ENCODE measurements around the gene ADAMTS17. TPM values are rescaled to one million over a fixed set of nuclear protein-coding genes. Genes with fewer than 3 reads are reported as not detected.

The ADAMTS17 gene
- total RNA-seq, 4 donors from 2014 or later = 6.0 to 17.6 (median 8.2) TPM

DNA sequence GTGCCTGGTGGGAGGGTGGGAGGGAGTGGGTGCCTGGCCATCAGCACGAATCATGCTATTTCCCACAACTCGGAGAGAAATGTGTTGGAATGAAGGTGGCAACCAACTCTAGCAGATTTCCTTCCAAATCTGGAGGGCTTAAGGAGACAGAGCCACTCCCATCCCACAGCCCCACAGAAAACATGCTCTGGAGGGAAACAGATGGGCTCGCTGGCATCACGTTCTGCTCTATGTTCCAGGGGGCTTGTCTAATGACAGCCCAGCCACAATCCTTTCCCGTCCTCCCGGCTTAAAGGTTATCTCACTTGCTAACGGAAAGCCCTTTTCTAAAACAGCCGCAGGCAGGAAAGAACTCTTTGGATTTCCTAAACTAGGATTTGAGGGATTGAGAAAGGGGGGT, 65.3 kb downstream of the ADAMTS17 start:
- peaks cover 11% of the 10 kb centered on the region in 2 donors for H3K9me3 ChIP-seq
- no peak for DNase-seq
- intact Hi-C loops (cut with DNase I; ENCODE audit: low total_unique reads) = no loop called here
- TF ChIP-seq EP300 (IDR thresholded peaks at IDR 0.05; ENCODE audit: low read depth) (no peak), POLR2AphosphoS5 (IDR thresholded peaks at IDR 0.05) (no peak), POLR2A (IDR thresholded peaks at IDR 0.05) (no peak)
- TF ChIP-seq, protein P1, sequence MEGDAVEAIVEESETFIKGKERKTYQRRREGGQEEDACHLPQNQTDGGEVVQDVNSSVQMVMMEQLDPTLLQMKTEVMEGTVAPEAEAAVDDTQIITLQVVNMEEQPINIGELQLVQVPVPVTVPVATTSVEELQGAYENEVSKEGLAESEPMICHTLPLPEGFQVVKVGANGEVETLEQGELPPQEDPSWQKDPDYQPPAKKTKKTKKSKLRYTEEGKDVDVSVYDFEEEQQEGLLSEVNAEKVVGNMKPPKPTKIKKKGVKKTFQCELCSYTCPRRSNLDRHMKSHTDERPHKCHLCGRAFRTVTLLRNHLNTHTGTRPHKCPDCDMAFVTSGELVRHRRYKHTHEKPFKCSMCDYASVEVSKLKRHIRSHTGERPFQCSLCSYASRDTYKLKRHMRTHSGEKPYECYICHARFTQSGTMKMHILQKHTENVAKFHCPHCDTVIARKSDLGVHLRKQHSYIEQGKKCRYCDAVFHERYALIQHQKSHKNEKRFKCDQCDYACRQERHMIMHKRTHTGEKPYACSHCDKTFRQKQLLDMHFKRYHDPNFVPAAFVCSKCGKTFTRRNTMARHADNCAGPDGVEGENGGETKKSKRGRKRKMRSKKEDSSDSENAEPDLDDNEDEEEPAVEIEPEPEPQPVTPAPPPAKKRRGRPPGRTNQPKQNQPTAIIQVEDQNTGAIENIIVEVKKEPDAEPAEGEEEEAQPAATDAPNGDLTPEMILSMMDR (IDR thresholded peaks at IDR 0.05) = no peak
- 46 to 73% methylated on average over 4 to 8 of the region's 8 CpGs for WGBS, 2 donors (ENCODE audit: low coverage in 1 of 2)
- H3K27me3 ChIP-seq = no peaks in the 10 kb centered on the region
- no peak overlapping the region for H3K27ac ChIP-seq
- in situ Hi-C loops (cut with MboI; ENCODE audit: low pct_ligation_motif_present in 1 of 4, low pct_unique_long_range_greater_than_20kb in 1 of 4, low sequenced_read_pairs in 3 of 4) = no loop called here
- no peaks in the 10 kb centered on the region for H3K36me3 ChIP-seq
- no peaks in the 10 kb centered on the region for H3K4me1 ChIP-seq
- no peak overlapping the region for H3K4me3 ChIP-seq

DNA sequence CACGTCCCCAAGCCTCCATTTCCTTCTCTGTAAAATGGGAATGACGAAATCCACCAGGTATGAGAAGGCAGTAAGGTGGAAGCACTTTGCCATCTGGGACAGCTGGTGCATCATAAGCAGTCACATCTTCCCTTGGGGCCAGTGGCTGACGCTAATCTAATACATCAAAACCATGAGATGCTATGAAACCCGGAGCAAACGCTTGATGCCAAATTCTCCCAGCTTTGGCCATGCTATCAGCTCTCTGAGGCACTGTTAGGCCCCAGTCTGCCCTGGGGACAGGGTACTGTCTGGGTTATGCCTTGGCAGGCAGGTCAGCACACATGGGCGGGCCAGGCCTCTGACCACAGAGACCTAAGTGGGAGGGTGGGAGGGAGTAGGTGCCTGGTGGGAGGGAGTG, 66.1 kb downstream of the ADAMTS17 start:
- Histone ChIP-seq H3K36me3 (no peaks in the 10 kb centered on the region), H3K27me3 (no peaks in the 10 kb centered on the region), H3K4me1 (no peaks in the 10 kb centered on the region), H3K4me3 (no peak overlapping the region), H3K9me3 (peaks cover 11% of the 10 kb centered on the region in 2 donors), H3K27ac (no peak overlapping the region)
- TF ChIP-seq EP300 (IDR thresholded peaks at IDR 0.05; ENCODE audit: low read depth) (no peak), POLR2AphosphoS5 (IDR thresholded peaks at IDR 0.05) (no peak), POLR2A (IDR thresholded peaks at IDR 0.05) (no peak)
- TF ChIP-seq, protein P1 (IDR thresholded peaks at IDR 0.05) = no peak
- WGBS, 2 donors (ENCODE audit: low coverage in 1 of 2) = 94% methylated on average over 5 of the region's 6 CpGs; no CpG with 5 or more reads in 1 of the 2 donors
- intact Hi-C loops (cut with DNase I; ENCODE audit: low total_unique reads) = no loop called here
- no peak for DNase-seq
- in situ Hi-C loops (cut with MboI; ENCODE audit: low pct_ligation_motif_present in 1 of 4, low pct_unique_long_range_greater_than_20kb in 1 of 4, low sequenced_read_pairs in 3 of 4) = no loop called here

DNA sequence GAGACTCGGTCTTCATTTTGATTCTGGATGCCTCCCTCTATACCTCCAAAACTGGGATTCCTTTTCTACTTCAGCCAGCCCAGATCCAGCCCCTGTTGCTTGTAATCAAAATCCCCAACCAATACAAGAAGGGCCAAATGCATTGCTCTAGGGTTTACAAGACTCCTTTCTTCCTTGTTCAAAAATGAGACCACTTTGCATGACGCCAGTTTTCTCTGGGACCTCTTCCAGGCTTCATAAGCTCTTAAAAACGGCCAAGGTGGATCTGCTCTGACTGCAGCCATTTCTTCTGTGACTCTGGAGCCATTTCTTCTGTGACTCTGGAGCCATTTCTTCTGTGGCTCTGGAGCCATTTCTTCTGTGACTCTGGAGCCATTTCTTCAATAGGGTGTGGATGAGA, 71.9 kb downstream of the ADAMTS17 start:
- H3K27ac ChIP-seq = no peak overlapping the region
- no peak overlapping the region for H3K4me3 ChIP-seq
- TF ChIP-seq, protein P1 (IDR thresholded peaks at IDR 0.05) = no peak
- no peak for TF ChIP-seq POLR2A (IDR thresholded peaks at IDR 0.05)
- no peak for TF ChIP-seq EP300 (IDR thresholded peaks at IDR 0.05; ENCODE audit: low read depth)
- TF ChIP-seq POLR2AphosphoS5 (IDR thresholded peaks at IDR 0.05) = no peak
- intact Hi-C loops (cut with DNase I; ENCODE audit: low total_unique reads) (no loop called here), in situ Hi-C loops (cut with MboI; ENCODE audit: low pct_ligation_motif_present in 1 of 4, low pct_unique_long_range_greater_than_20kb in 1 of 4, low sequenced_read_pairs in 3 of 4) (no loop called here)
- no peaks in the 10 kb centered on the region for H3K4me1 ChIP-seq
- 83% methylated on average over 3 of the region's 3 CpGs; no CpG with 5 or more reads in 1 of the 2 donors for WGBS, 2 donors (ENCODE audit: low coverage in 1 of 2)
- H3K27me3 ChIP-seq = no peaks in the 10 kb centered on the region
- H3K36me3 ChIP-seq = no peaks in the 10 kb centered on the region
- DNase-seq = no peak
- H3K9me3 ChIP-seq = peaks cover 11% of the 10 kb centered on the region in 2 donors

DNA sequence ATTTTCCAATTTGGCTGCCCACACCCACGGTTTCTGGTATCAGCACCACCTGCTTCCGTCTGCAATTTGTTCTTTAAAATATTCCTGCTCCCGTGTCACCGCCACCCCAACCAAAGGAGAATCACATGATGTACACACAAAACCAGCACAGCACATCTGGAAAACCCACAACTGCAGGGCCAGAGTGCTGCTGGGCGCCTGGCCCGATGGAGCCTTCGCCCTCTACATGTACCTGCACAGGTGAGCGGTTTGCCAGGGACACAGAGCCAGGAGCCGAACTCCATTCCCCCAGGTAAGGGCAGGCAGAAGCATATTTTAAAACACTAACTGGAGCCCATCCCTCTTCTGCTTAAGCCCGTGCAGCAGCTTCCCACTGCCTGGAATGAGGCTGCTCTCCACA, 75.6 kb downstream of the ADAMTS17 start:
- H3K9me3 ChIP-seq = no peaks in the 10 kb centered on the region
- no peaks in the 10 kb centered on the region for H3K27me3 ChIP-seq
- TF ChIP-seq POLR2A (IDR thresholded peaks at IDR 0.05) (no peak), EP300 (IDR thresholded peaks at IDR 0.05; ENCODE audit: low read depth) (no peak)
- intact Hi-C loops (cut with DNase I; ENCODE audit: low total_unique reads) = no loop called here
- no peak for DNase-seq
- in situ Hi-C loops (cut with MboI; ENCODE audit: low pct_ligation_motif_present in 1 of 4, low pct_unique_long_range_greater_than_20kb in 1 of 4, low sequenced_read_pairs in 3 of 4) = no loop called here
- no peak overlapping the region for H3K27ac ChIP-seq
- no peaks in the 10 kb centered on the region for H3K36me3 ChIP-seq
- whole genome bisulfite sequencing, 2 donors (ENCODE audit: low coverage in 1 of 2) = 60 to 66% methylated on average over 3 to 10 of the region's 10 CpGs
- H3K4me3 ChIP-seq = no peak overlapping the region
- H3K4me1 ChIP-seq = no peaks in the 10 kb centered on the region

GRCh38 chr15:100265641-100266035, 76.1 kb downstream of the ADAMTS17 start:
- intact Hi-C loops (cut with DNase I; ENCODE audit: low total_unique reads) = no loop called here
- no peak overlapping the region for H3K4me3 ChIP-seq
- no peak for DNase-seq

More at GRCh38 chr15:100265641-100266035, 76.1 kb downstream of the ADAMTS17 start:
- H3K9me3 ChIP-seq = no peaks in the 10 kb centered on the region
- H3K36me3 ChIP-seq = no peaks in the 10 kb centered on the region
- in situ Hi-C loops (cut with MboI; ENCODE audit: low pct_ligation_motif_present in 1 of 4, low pct_unique_long_range_greater_than_20kb in 1 of 4, low sequenced_read_pairs in 3 of 4) = no loop called here
- TF ChIP-seq EP300 (IDR thresholded peaks at IDR 0.05; ENCODE audit: low read depth) (no peak), POLR2AphosphoS5 (IDR thresholded peaks at IDR 0.05) (no peak)
- no peaks in the 10 kb centered on the region for H3K4me1 ChIP-seq
- 94% methylated on average over 2 of the region's 2 CpGs; no CpG with 5 or more reads in 1 of the 2 donors for WGBS, 2 donors (ENCODE audit: low coverage in 1 of 2)
- H3K27me3 ChIP-seq = no peaks in the 10 kb centered on the region
- no peak overlapping the region for H3K27ac ChIP-seq
